ENCODE results near the gene DCST2.
"Not testable (repeated sequence)": the region's sequence is repeated elsewhere in the genome, so short reads cannot be mapped to it uniquely, and the experiment has no call there.

DCST2 gene

GRCh38 chr1:154988058-154988954 is 45.3 kb downstream of the DCST2 start:
- H3K79me2 ChIP-seq: peaks cover 5% of the 10 kb centered on the region
- H3K27me3 ChIP-seq (ENCODE audit: control insufficient read depth, insufficient read depth, low read length): no peaks in the 10 kb centered on the region
- no peak for TF ChIP-seq CTCF (IDR thresholded peaks at IDR 0.05)
- H3K4me2 ChIP-seq (ENCODE audit: low read length): no peak overlapping the region
- no peak overlapping the region for H3K9ac ChIP-seq
- H3K27ac ChIP-seq: no peak overlapping the region
- H2AFZ ChIP-seq: no peak overlapping the region
- H3K36me3 ChIP-seq (ENCODE audit: control insufficient read depth, insufficient read depth, low read length): no peaks in the 10 kb centered on the region
- no peaks in the 10 kb centered on the region for H3K4me1 ChIP-seq
- H3K9me3 ChIP-seq (ENCODE audit: control insufficient read depth, low read length): no peaks in the 10 kb centered on the region
- H3K4me3 ChIP-seq (ENCODE audit: low read depth, low read length): no peak overlapping the region

DNA sequence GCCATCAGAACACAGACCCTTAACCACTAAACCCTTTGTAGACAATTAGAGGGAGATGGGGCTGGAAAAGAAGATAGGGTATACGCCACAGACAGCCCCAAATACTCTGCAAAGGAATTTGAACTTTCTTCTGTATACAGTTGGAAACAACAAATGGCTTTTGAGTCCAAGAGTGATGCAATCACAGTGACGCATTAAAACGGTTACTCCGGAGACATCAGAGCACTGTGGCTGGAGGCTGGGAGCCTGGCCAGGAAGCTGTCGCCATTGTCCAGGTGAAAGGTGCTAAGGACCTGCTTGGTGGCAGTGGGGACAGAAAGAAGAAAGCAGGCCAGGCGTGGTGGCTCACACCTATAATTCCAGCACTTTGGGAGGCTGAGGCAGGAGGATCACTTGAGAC is 46.3 kb downstream of the DCST2 start:
- no peaks in the 10 kb centered on the region for H3K27me3 ChIP-seq (ENCODE audit: control insufficient read depth, insufficient read depth, low read length)
- H3K9ac ChIP-seq: no peak overlapping the region
- no peak overlapping the region for H3K27ac ChIP-seq
- peaks cover 5% of the 10 kb centered on the region for H3K79me2 ChIP-seq
- no peaks in the 10 kb centered on the region for H3K9me3 ChIP-seq (ENCODE audit: control insufficient read depth, low read length)
- H3K36me3 ChIP-seq (ENCODE audit: control insufficient read depth, insufficient read depth, low read length): no peaks in the 10 kb centered on the region
- no peak for TF ChIP-seq CTCF (IDR thresholded peaks at IDR 0.05)
- no peak overlapping the region for H3K4me2 ChIP-seq (ENCODE audit: low read length)
- H3K4me1 ChIP-seq: no peaks in the 10 kb centered on the region
- no peak overlapping the region for H3K4me3 ChIP-seq (ENCODE audit: low read depth, low read length)
- no peak overlapping the region for H2AFZ ChIP-seq

DNA sequence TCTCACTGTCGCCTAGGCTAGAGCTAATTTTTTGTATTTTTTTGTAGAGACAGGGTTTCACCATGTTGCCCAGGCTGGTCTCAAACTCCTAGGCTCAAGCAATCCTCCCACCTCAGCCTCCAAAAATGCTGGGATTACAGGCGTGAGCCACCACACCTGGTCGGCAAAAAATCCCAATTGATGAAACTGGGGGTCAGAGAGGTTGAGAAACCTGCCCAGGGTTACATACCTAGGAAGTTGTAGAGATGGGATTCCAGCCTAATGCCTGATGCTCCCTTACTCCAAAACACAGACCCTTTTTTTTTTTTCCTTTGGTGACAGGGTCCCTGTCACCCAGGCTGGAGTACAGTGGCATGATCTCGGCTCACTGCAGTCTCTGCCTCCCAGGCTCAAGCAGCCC is 46.8 kb downstream of the DCST2 start:
- H3K9ac ChIP-seq; H3K79me2 ChIP-seq; H3K4me3 ChIP-seq (ENCODE audit: low read depth, low read length); H3K4me2 ChIP-seq (ENCODE audit: low read length); H3K27me3 ChIP-seq (ENCODE audit: control insufficient read depth, insufficient read depth, low read length); H3K4me1 ChIP-seq; H3K9me3 ChIP-seq (ENCODE audit: control insufficient read depth, low read length); H3K36me3 ChIP-seq (ENCODE audit: control insufficient read depth, insufficient read depth, low read length); H3K27ac ChIP-seq; H2AFZ ChIP-seq: not testable (repeated sequence)

DNA sequence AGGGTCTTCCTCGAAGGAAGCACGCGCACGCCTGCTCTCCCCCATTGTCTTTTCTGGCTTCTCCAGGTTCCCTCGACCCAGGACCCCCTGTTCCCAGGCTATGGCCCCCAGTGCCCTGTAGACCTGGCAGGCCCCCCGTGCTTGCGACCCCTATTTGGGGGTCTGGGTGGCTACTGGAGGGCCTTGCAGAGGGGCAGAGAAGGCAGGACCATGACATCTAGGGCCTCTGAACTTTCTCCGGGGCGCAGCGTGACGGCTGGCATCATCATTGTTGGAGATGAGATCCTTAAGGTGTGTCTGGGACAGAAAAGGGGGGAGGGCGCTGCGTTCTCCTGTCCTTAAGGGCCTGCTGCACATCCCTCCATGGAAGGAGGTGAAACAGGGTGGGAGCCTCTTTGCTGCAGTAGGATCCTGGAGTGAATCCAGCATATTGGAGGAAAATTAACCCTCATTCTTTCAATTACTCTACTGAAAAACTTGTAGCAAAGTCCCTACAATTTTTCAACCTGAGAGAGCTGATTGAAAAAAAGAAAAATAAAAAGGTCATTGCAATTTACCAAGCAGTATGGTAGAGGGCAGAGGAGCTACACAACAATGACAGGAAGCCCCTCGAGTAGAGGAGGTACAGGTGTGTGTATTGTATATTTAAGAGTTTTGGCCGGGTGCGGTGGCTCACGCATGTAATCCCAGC is 49.7 kb downstream of the DCST2 start:
- no peaks in the 10 kb centered on the region for H3K9me3 ChIP-seq (ENCODE audit: control insufficient read depth, low read length)
- H3K79me2 ChIP-seq: peaks cover 5% of the 10 kb centered on the region
- no peaks in the 10 kb centered on the region for H3K36me3 ChIP-seq (ENCODE audit: control insufficient read depth, insufficient read depth, low read length)
- no peaks in the 10 kb centered on the region for H3K27me3 ChIP-seq (ENCODE audit: control insufficient read depth, insufficient read depth, low read length)
- peak overlapping the region; percentile 65 for H2AFZ ChIP-seq
- TF ChIP-seq CTCF (IDR thresholded peaks at IDR 0.05): no peak
- H3K4me2 ChIP-seq (ENCODE audit: low read length): peak overlapping the region; percentile 95
- H3K27ac ChIP-seq: peak overlapping the region; percentile 18
- no peak overlapping the region for H3K9ac ChIP-seq
- H3K4me3 ChIP-seq (ENCODE audit: low read depth, low read length): peak overlapping the region; percentile 83
- H3K4me1 ChIP-seq: no peaks in the 10 kb centered on the region

- Histone ChIP-seq H3K9ac (no peak within 1 kb of the TSS), H3K4me2 (ENCODE audit: low read length) (peak within 1 kb of the TSS; percentile 95), H3K79me2 (peaks cover 5% of the 10 kb centered on the region), H3K9me3 (ENCODE audit: control insufficient read depth, low read length) (no peaks in the 10 kb centered on the region), H3K27me3 (ENCODE audit: control insufficient read depth, insufficient read depth, low read length) (no peaks in the 10 kb centered on the region), H3K36me3 (ENCODE audit: control insufficient read depth, insufficient read depth, low read length) (no peaks in the 10 kb centered on the region), H3K4me3 (ENCODE audit: low read depth, low read length) (peak within 1 kb of the TSS; percentile 83), H2AFZ (peak within 1 kb of the TSS; percentile 65), H3K27ac (peak within 1 kb of the TSS; percentile 18), H3K4me1 (no peaks in the 10 kb centered on the region)
- no peak for TF ChIP-seq CTCF (IDR thresholded peaks at IDR 0.05)
Measured at GRCh38 chr1:154982897-154983648, 50.5 kb downstream of the DCST2 start, which contains the start of gene FLAD1. TSS of gene FLAD1 (plus strand) at chr1:154983344. CDS start at chr1:154983695, 351 bp downstream.

Data from parathyroid adenoma (tissue), 2 donors.